Measurements from ENCODE around the gene MED20.

- TF ChIP-seq CTCF (IDR thresholded peaks at IDR 0.05) (no peak), POLR2AphosphoS5 (IDR thresholded peaks at IDR 0.05) (no peak)
Measured at GRCh38 chr6:41935685-41936072, 14.7 kb upstream of the MED20 start.

Data from gastroesophageal sphincter (tissue), 3 donors.